ENCODE data around the gene UBTD1. TPM values are rescaled to one million over a fixed set of nuclear protein-coding genes. Genes with fewer than 3 reads are reported as not detected.

The UBTD1 gene
- polyA plus RNA-seq, 3 donors: 17.2 to 20.0 (median 19.0) TPM

GRCh38 chr10:97483921-97484320, 14.8 kb upstream of the UBTD1 start:
- Histone ChIP-seq H3K27me3 (ENCODE audit: control insufficient read depth in 2 of 2, insufficient read depth in 2 of 2, low read length in 2 of 2) (no peaks in the 10 kb centered on the region), H3K9me3 (replicated peaks in 1 of 2; ENCODE audit: control insufficient read depth in 1 of 2, insufficient read depth in 1 of 2, low read length in 2 of 2) (no peaks in the 10 kb centered on the region), H3K9ac (ENCODE audit: insufficient read depth, low read length, poor library complexity, severe bottlenecking) (no peak overlapping the region), H3K79me2 (ENCODE audit: insufficient read depth, low read length) (peaks cover 45% of the 10 kb centered on the region), H3K4me3 (replicated peaks in 1 of 3; ENCODE audit: low read depth in 2 of 3, low read length in 3 of 3) (no peak overlapping the region), H2AFZ (ENCODE audit: insufficient read depth, low read depth, low read length, poor library complexity, severe bottlenecking) (no peak overlapping the region), H3K36me3 (replicated peaks in 1 of 2; ENCODE audit: control insufficient read depth in 1 of 2, insufficient read depth in 2 of 2, low read length in 2 of 2) (peaks cover 34 to 62% of the 10 kb centered on the region in 2 donors), H3K4me2 (replicated peaks; ENCODE audit: extremely low read depth, low read length, poor library complexity, severe bottlenecking) (no peak overlapping the region), H4K20me1 (ENCODE audit: insufficient read depth, low read length) (peaks cover 34% of the 10 kb centered on the region), H3K27ac (ENCODE audit: low read depth in 1 of 2, low read length in 2 of 2) (no peak overlapping the region), H3K4me1 (ENCODE audit: control insufficient read depth in 1 of 2, insufficient read depth in 2 of 2, low read length in 2 of 2) (no peaks in the 10 kb centered on the region)
- Mint-ChIP-seq H3K27me3 (ENCODE audit: low read depth in 3 of 3) (peaks cover 0 to 2% (median 0%) of the 10 kb centered on the region in 3 donors), H3K4me1 (peaks cover 3% of the 10 kb centered on the region), H3K36me3 (peaks cover 42 to 58% of the 10 kb centered on the region in 2 donors), H3K27ac (peak overlapping the region in 2 of 7 donors; percentile 57 to 68), H3K9me3 (no peaks in the 10 kb centered on the region), H3K4me3 (no peak overlapping the region)
- no peak for TF ChIP-seq CTCF (IDR thresholded peaks at IDR 0.05)
- no CpG with 5 or more reads among the region's 1 CpG for WGBS (ENCODE audit: insufficient coverage)
- intact Hi-C loops (cut with micrococcal nuclease): no loop called here
- DNase-seq: no peak

GRCh38 chr10:97485647-97486281, 13.0 kb upstream of the UBTD1 start:
- H3K4me1 ChIP-seq (ENCODE audit: control insufficient read depth in 1 of 2, insufficient read depth in 2 of 2, low read length in 2 of 2): peaks cover 0 to 1% of the 10 kb centered on the region in 2 donors
- H3K27me3 ChIP-seq (ENCODE audit: control insufficient read depth in 2 of 2, insufficient read depth in 2 of 2, low read length in 2 of 2): no peaks in the 10 kb centered on the region
- H3K36me3 Mint-ChIP-seq: peaks cover 26 to 42% of the 10 kb centered on the region in 2 donors
- no peaks in the 10 kb centered on the region for H3K9me3 Mint-ChIP-seq
- no peak for DNase-seq
- H3K27ac ChIP-seq (ENCODE audit: low read depth in 1 of 2, low read length in 2 of 2): no peak overlapping the region
- no peak overlapping the region for H3K4me3 Mint-ChIP-seq
- peaks cover 7% of the 10 kb centered on the region for H3K4me1 Mint-ChIP-seq
- H2AFZ ChIP-seq (ENCODE audit: insufficient read depth, low read depth, low read length, poor library complexity, severe bottlenecking): no peak overlapping the region
- TF ChIP-seq CTCF (IDR thresholded peaks at IDR 0.05): no peak
- peaks cover 53% of the 10 kb centered on the region for H4K20me1 ChIP-seq (ENCODE audit: insufficient read depth, low read length)
- intact Hi-C loops (cut with micrococcal nuclease): no loop called here
- H3K4me2 ChIP-seq (replicated peaks; ENCODE audit: extremely low read depth, low read length, poor library complexity, severe bottlenecking): no peak overlapping the region
- H3K27me3 Mint-ChIP-seq (ENCODE audit: low read depth in 3 of 3): peaks cover 0 to 2% (median 0%) of the 10 kb centered on the region in 3 donors
- H3K27ac Mint-ChIP-seq: peak overlapping the region in 1 of 7 donors; percentile 74
- H3K79me2 ChIP-seq (ENCODE audit: insufficient read depth, low read length): peaks cover 63% of the 10 kb centered on the region
- no peaks in the 10 kb centered on the region for H3K9me3 ChIP-seq (replicated peaks in 1 of 2; ENCODE audit: control insufficient read depth in 1 of 2, insufficient read depth in 1 of 2, low read length in 2 of 2)
- no peak overlapping the region for H3K9ac ChIP-seq (ENCODE audit: insufficient read depth, low read length, poor library complexity, severe bottlenecking)
- H3K36me3 ChIP-seq (replicated peaks in 1 of 2; ENCODE audit: control insufficient read depth in 1 of 2, insufficient read depth in 2 of 2, low read length in 2 of 2): peaks cover 18 to 44% of the 10 kb centered on the region in 2 donors
- WGBS (ENCODE audit: insufficient coverage): no CpG with 5 or more reads among the region's 4 CpGs
- H3K4me3 ChIP-seq (replicated peaks in 1 of 3; ENCODE audit: low read depth in 2 of 3, low read length in 3 of 3): no peak overlapping the region
